A549 (cell line): ENCODE data around the gene POC1B. TPM values are rescaled to one million over a fixed set of nuclear protein-coding genes. Genes with fewer than 3 reads are reported as not detected.

Experiments used
- ATAC-seq, 2 experiments: fragments of 200-7000 bp in 1 of 2; fragments of >200 bp in 1 of 2; cut with Nextera tagmentation in 1 of 2; cut with Tn5 transposase in 1 of 2; 3 replicates each; pipeline versions ENCODE4 v1.8.0 to v1.9.1; 2018 to 2020; ENCODE audit warnings: mild to moderate bottlenecking in 1 of 2, moderate library complexity in 1 of 2
- CTCF ChIA-PET: fragments of 300-600 bp; sonication (Branson Sonifier 250); formaldehyde crosslinking; extraction: SDS; loops from one replicate; lab custom pipeline; 2021; ENCODE audit warnings: antibody characterized with exemption, inconsistent platforms; lab: Yijun Ruan, JAX
- POLR2A ChIA-PET: fragments of 350-600 bp; formaldehyde crosslinking; extraction: SDS; loops from one replicate; lab custom pipeline; 2021; ENCODE audit warnings: antibody characterized with exemption, inconsistent platforms; lab: Yijun Ruan, JAX
- DNase-seq, 2 experiments: peaks; one replicate each; pipeline versions ENCODE4 v3.0.0 to v3.0.0-alpha.2; 2011 to 2016; ENCODE audit warnings: low read depth in 1 of 2, low spot score in 1 of 2
- FAIRE-seq: peaks from 2 replicates; lab custom pipeline; 2011; peaks lifted over from hg19 to GRCh38; lab: Jason Lieb, UNC
- H3K27ac ChIP-seq, 2 experiments: fragments of >200 bp; sonication (Bioruptor Twin); formaldehyde crosslinking; 3 replicates each; pipeline ENCODE4 v1.5.1; 2016 to 2017
- H3K4me1 ChIP-seq: fragments of >200 bp; sonication (Bioruptor Twin); formaldehyde crosslinking; 3 replicates; pipeline ENCODE4 v1.6.1; 2016
- H3K4me2 ChIP-seq: fragments of >200 bp; sonication (Bioruptor Twin); formaldehyde crosslinking; 3 replicates; pipeline ENCODE4 v1.6.1; 2016
- H3K4me3 ChIP-seq: fragments of >200 bp; sonication (Bioruptor Twin); formaldehyde crosslinking; 3 replicates; pipeline ENCODE4 v1.5.1; 2016
- H3K9me3 ChIP-seq: fragments of >200 bp; sonication (Bioruptor Twin); formaldehyde crosslinking; 3 replicates; pipeline ENCODE4 v1.6.1; 2016
- CBX2 ChIP-seq: fragments of 200-600 bp; sonication (generic); IDR thresholded peaks from 2 replicates; pipeline ENCODE4 v1.6.1; 2016; ENCODE audit warnings: low read depth, mild to moderate bottlenecking, borderline replicate concordance
- CBX8 ChIP-seq: fragments of 200-600 bp; sonication (generic); IDR thresholded peaks from 2 replicates; pipeline ENCODE4 v1.6.1; 2016
- CHD4 ChIP-seq: fragments of 200-600 bp; sonication (generic); IDR thresholded peaks from 2 replicates; pipeline ENCODE4 v1.6.1; 2016; ENCODE audit warnings: antibody characterized with exemption, mild to moderate bottlenecking, borderline replicate concordance
- EHF ChIP-seq: fragments of 250-450 bp; sonication (Bioruptor Pico); IDR thresholded peaks from 2 replicates; pipeline ENCODE4 v1.5.0; 2020; ENCODE audit warnings: mild to moderate bottlenecking
- EP300 ChIP-seq, 2 experiments: fragments of >200 bp; sonication (Bioruptor Twin); formaldehyde crosslinking; IDR thresholded peaks; 2 replicates in 1 of 2; 3 replicates in 1 of 2; pipeline ENCODE4 v1.6.1; 2016 to 2017
- ESRRA ChIP-seq: fragments of 150-350 bp; IDR thresholded peaks from 2 replicates; pipeline ENCODE4 v1.6.1; 2014; ENCODE audit warnings: mild to moderate bottlenecking, low read length, borderline replicate concordance
- FOXS1 ChIP-seq: fragments of 250-450 bp; sonication (Bioruptor Pico); IDR thresholded peaks from 2 replicates; pipeline ENCODE4 v1.5.0; 2020; ENCODE audit warnings: mild to moderate bottlenecking, moderate library complexity
- GATA3 ChIP-seq: IDR thresholded peaks from 2 replicates; pipeline ENCODE4 v1.6.1; 2012; ENCODE audit warnings: borderline replicate concordance
- HDAC2 ChIP-seq: fragments of 200-600 bp; sonication (generic); IDR thresholded peaks from 2 replicates; pipeline ENCODE4 v1.6.1; 2016
- HOXB13 ChIP-seq: fragments of 250-450 bp; sonication (Bioruptor Pico); IDR thresholded peaks from 2 replicates; pipeline ENCODE4 v1.5.0; 2020; ENCODE audit warnings: low read depth, mild to moderate bottlenecking, moderate library complexity
- HOXB5 ChIP-seq: fragments of 250-450 bp; sonication (Bioruptor Pico); IDR thresholded peaks from 2 replicates; pipeline ENCODE4 v1.5.0; 2020; ENCODE audit warnings: mild to moderate bottlenecking, moderate library complexity
- KDM5A ChIP-seq: fragments of 200-600 bp; sonication (generic); IDR thresholded peaks from 2 replicates; pipeline ENCODE4 v1.6.1; 2016; ENCODE audit warnings: antibody characterized with exemption, mild to moderate bottlenecking
- MAFK ChIP-seq: fragments of 450-650 bp; IDR thresholded peaks from 2 replicates; pipeline ENCODE4 v1.6.1; 2014; ENCODE audit not compliant: partially characterized antibody
- MAZ ChIP-seq: fragments of 150-350 bp; IDR thresholded peaks from 2 replicates; pipeline ENCODE4 v1.6.1; 2014; ENCODE audit warnings: antibody characterized with exemption, low read depth, low read length, borderline replicate concordance
- PHF8 ChIP-seq: fragments of 200-600 bp; sonication (generic); IDR thresholded peaks from 2 replicates; pipeline ENCODE4 v1.6.1; 2016; ENCODE audit warnings: low read depth, mild to moderate bottlenecking, antibody characterized with exemption, moderate library complexity, borderline replicate concordance
- POLR2AphosphoS2 ChIP-seq: conservative IDR thresholded peaks from 2 replicates; pipeline ENCODE4 v1.6.1; 2012; ENCODE audit warnings: low read length, improper control_type of control experiment, inconsistent platforms
- RAD21 ChIP-seq, 2 experiments: fragments of >200 bp in 1 of 2; sonication (Bioruptor Twin) in 1 of 2; formaldehyde crosslinking in 1 of 2; IDR thresholded peaks in 1 of 2; conservative IDR thresholded peaks in 1 of 2; 2 replicates in 1 of 2; 3 replicates in 1 of 2; pipeline ENCODE4 v1.6.1; 2012 to 2018; ENCODE audit warnings: inconsistent platforms in 1 of 2
- RARB ChIP-seq: fragments of 250-450 bp; sonication (Bioruptor Pico); IDR thresholded peaks from 2 replicates; pipeline ENCODE4 v1.8.0; 2021; ENCODE audit warnings: mild to moderate bottlenecking, moderate library complexity
- RFX5 ChIP-seq: fragments of 450-650 bp; IDR thresholded peaks from 2 replicates; pipeline ENCODE4 v1.7.1; 2014; ENCODE audit warnings: antibody characterized with exemption, mild to moderate bottlenecking, moderate library complexity
- SMC3 ChIP-seq: fragments of >200 bp; sonication (Bioruptor Twin); formaldehyde crosslinking; IDR thresholded peaks from 3 replicates; pipeline ENCODE4 v1.6.1; 2018; ENCODE audit warnings: inconsistent platforms
- SREBF2 ChIP-seq: fragments of 450-650 bp; IDR thresholded peaks from 2 replicates; pipeline ENCODE4 v1.6.1; 2014; ENCODE audit warnings: mild to moderate bottlenecking, moderate library complexity
- ZSCAN20 ChIP-seq: fragments of 250-450 bp; sonication (Bioruptor Pico); IDR thresholded peaks from 2 replicates; pipeline ENCODE4 v1.8.0; 2022; ENCODE audit warnings: mild to moderate bottlenecking, moderate library complexity
- WGBS: methylation state at CpG from one replicate; pipeline ENCODE4 v1.1.6; 2017; ENCODE audit errors: missing lambda C conversion rate; 5-methylcytosine and 5-hydroxymethylcytosine counted together
- polyA plus RNA-seq, 4 experiments: library from polyadenylated mRNA; depleted of rRNA in 3 of 4; stranded (reverse); fragments of >200 nt; fragmentation: RNase III in 1 of 4; extraction: RNeasy Plus Mini Kit Qiagen cat#74134 plus additional on column Dnase treatment in 1 of 4; gene quantifications; 2 replicates in 3 of 4; 3 replicates in 1 of 4; pipeline ENCODE4 v1.2.3, GENCODE V29; 2011 to 2017
- TF ChIP-seq, protein P1 (sequence below): fragments of >200 bp; sonication (Bioruptor Twin); formaldehyde crosslinking; IDR thresholded peaks from 3 replicates; pipeline ENCODE4 v1.5.1; 2016
- TF ChIP-seq, protein P2 (sequence below): IDR thresholded peaks from 2 replicates; pipeline ENCODE4 v1.6.1; 2012; ENCODE audit warnings: low read depth, borderline replicate concordance
- TF ChIP-seq, protein P3 (sequence below): fragments of 200-600 bp; sonication (generic); IDR thresholded peaks from 2 replicates; pipeline ENCODE4 v1.6.1; 2016; ENCODE audit warnings: antibody characterized with exemption, mild to moderate bottlenecking, moderate library complexity

POC1B gene
- polyA plus RNA-seq, 2 of the 4 experiments (the other 2 are of a cell fraction): 10.8 to 38.6 TPM

DNA sequence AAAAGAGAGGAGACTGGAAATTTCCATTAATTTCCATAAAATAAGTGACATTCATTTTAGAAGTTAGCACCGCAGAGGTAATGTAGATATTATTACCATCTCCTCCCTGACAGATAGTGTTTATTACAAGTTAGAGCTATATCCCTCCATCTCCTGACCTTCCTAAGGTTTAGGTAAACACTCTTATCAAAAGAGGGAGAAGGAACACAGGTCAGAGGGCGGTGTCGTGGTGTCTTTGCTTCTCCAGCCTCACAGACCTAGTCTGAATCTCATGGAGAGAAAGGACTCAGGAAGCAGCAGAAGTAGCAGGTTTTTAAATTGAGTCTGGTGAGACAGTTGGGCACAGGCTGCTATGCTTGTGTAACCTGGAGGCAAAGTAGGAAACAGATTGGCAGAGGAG lies 11.5 kb upstream of the POC1B start:
- H3K9me3 ChIP-seq: no peaks in the 10 kb centered on the region
- no peak overlapping the region for H3K4me3 ChIP-seq
- ChIA-PET CTCF (no interaction called here), POLR2A (no interaction called here)
- H3K27ac ChIP-seq: no peak overlapping the region
- no peaks in the 10 kb centered on the region for H3K4me1 ChIP-seq
- ATAC-seq: no peak
- FAIRE-seq: no peak
- no peak for TF ChIP-seq HOXB13 (CRISPR knock-in tag)
- H3K4me2 ChIP-seq: no peak overlapping the region
- DNase-seq: no peak
- 86% methylated on average over 3 of the region's 3 CpGs for WGBS

DNA sequence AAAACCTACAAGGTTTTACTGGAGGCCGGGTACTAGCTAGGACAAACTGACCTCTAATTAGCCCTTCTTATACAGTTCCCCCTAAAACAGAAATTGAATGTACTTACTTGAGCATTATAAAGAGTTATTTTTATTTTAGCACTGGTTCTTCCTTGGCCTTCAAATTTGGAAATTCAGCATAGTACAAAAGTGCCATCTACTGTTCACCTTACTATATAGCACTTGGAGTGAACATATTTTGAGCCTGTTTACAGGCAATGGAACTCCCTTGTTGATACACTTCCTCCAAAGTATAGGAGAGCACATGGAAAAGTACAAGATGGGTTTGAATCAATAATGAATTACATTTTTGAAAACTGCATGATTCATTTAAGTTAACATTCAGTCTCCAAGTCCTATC lies 3.9 kb upstream of the POC1B start:
- TF ChIP-seq RAD21 (conservative IDR thresholded peaks at IDR 0.05 in 1 of 2, IDR thresholded peaks at IDR 0.05 in 1 of 2) (peak; percentile 89 to 92), SMC3 (peak; percentile 85), ZSCAN20 (no peak), FOXS1 (no peak)
- TF ChIP-seq, protein P1, sequence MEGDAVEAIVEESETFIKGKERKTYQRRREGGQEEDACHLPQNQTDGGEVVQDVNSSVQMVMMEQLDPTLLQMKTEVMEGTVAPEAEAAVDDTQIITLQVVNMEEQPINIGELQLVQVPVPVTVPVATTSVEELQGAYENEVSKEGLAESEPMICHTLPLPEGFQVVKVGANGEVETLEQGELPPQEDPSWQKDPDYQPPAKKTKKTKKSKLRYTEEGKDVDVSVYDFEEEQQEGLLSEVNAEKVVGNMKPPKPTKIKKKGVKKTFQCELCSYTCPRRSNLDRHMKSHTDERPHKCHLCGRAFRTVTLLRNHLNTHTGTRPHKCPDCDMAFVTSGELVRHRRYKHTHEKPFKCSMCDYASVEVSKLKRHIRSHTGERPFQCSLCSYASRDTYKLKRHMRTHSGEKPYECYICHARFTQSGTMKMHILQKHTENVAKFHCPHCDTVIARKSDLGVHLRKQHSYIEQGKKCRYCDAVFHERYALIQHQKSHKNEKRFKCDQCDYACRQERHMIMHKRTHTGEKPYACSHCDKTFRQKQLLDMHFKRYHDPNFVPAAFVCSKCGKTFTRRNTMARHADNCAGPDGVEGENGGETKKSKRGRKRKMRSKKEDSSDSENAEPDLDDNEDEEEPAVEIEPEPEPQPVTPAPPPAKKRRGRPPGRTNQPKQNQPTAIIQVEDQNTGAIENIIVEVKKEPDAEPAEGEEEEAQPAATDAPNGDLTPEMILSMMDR: peak; percentile 84
- H3K27ac ChIP-seq: peak overlapping the region in 1 of 2 experiments; percentile 31; a peak in 1 of 6 replicates
- FAIRE-seq (no peak), ATAC-seq (no peak), DNase-seq (peak; percentile 66 to 67)
- no peak overlapping the region for H3K4me2 ChIP-seq
- ChIA-PET POLR2A (no interaction called here), CTCF (interaction anchor here (0.7 to 4.2 kb wide), 18 partner anchors 9 to 1412 kb away, joined by 3 to 21 read pairs (median 5); no protein-coding TSS in a partner anchor)
- H3K9me3 ChIP-seq: no peaks in the 10 kb centered on the region
- H3K4me3 ChIP-seq: no peak overlapping the region
- WGBS: 0% methylated on average over 1 of the region's 1 CpG
- peaks cover 10% of the 10 kb centered on the region; the same call in 2 of the 3 replicates for H3K4me1 ChIP-seq

DNA sequence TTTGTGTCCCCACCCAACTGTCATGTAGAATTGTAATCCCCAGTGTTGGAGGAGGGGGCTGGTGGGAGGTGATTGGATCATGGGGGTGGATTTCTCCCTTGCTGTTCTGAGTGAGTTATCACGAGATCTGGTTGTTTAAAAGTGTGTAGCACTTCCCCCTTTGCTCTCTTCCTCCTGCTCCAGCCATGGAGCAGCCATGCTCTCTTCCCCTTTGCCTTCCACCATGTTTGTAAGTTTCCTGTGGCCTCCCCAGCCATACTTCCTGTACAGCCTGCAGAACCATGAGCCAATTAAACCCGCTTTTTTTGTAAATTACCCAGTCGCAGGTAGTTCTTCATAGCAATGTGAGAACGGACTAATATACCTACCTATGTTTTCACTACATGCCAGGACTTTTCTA lies 2.6 kb upstream of the POC1B start:
- WGBS: 79% methylated on average over 4 of the region's 4 CpGs
- no peak for DNase-seq
- TF ChIP-seq ESRRA: no peak
- no peak for TF ChIP-seq SREBF2
- no peak for TF ChIP-seq MAFK
- no peak for TF ChIP-seq RFX5
- no peak for TF ChIP-seq CHD4
- TF ChIP-seq, all 56 proteins: peak for 0
- ChIA-PET POLR2A (no interaction called here), CTCF (interaction anchor here (0.6 to 4.2 kb wide), 8 partner anchors 16 to 1257 kb away, joined by 3 to 23 read pairs (median 10); no protein-coding TSS in a partner anchor)
- Histone ChIP-seq H3K4me2 (no peak overlapping the region), H3K9me3 (no peaks in the 10 kb centered on the region), H3K4me1 (peaks cover 15% of the 10 kb centered on the region), H3K4me3 (no peak overlapping the region), H3K27ac (no peak overlapping the region)
- no peak for FAIRE-seq
- no peak for ATAC-seq

DNA sequence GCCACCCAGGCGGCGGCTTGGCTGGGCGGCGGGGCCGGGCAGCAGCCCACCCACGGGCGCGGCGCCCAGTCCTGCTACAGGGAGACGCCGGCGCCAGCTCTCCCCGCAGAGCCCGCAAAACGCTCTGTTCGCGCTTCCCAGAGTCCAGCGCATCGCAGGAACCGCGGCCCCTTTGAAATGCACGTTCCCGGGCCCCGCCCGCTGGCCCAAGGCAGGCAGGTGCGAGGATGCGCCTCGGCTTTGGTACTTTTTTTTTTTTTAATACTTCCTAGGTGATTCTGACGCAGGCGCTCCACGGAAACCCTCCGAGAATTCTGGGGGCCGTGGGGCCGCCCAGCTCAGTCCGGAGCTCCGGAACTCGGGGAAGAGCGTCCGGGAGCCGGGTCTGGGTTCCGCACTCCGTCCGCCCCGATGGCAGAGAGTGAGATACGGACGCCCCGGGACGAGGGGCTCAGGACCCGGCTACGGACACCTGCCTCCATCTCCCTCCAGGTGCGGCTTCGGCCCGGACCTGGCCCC lies 483 bp downstream of the POC1B start:
- FAIRE-seq (no peak), DNase-seq (peak; percentile 27 to 50), ATAC-seq (peak; percentile 58 to 59)
- ChIA-PET CTCF (interaction anchor here (0.6 to 4.3 kb wide), 16 partner anchors 13 to 945 kb away, joined by 3 to 34 read pairs (median 6); partner anchors contain the start of gene KITLG), POLR2A (interaction anchor here (0.7 to 1.2 kb wide), 2 partner anchors 54 to 184 kb away, joined by 3 read pairs; partner anchors contain the start of gene ATP2B1)
- Histone ChIP-seq H3K27ac (peak overlapping the region; percentile 93 to 96), H3K4me2 (peak overlapping the region; percentile 86), H3K4me1 (peaks cover 42% of the 10 kb centered on the region), H3K9me3 (no peaks in the 10 kb centered on the region), H3K4me3 (peak overlapping the region; percentile 75)
- under 1% methylated on average over 29 of the region's 53 CpGs for WGBS
- no peak for TF ChIP-seq POLR2AphosphoS2
- TF ChIP-seq ESRRA: no peak
- no peak for TF ChIP-seq EP300 (IDR thresholded peaks at IDR 0.05)
- TF ChIP-seq RAD21 (conservative IDR thresholded peaks at IDR 0.05 in 1 of 2, IDR thresholded peaks at IDR 0.05 in 1 of 2): no peak
- TF ChIP-seq CBX8: no peak
- TF ChIP-seq EHF (CRISPR knock-in tag): no peak
- no peak for TF ChIP-seq RARB (CRISPR knock-in tag)
- TF ChIP-seq, protein P2, sequence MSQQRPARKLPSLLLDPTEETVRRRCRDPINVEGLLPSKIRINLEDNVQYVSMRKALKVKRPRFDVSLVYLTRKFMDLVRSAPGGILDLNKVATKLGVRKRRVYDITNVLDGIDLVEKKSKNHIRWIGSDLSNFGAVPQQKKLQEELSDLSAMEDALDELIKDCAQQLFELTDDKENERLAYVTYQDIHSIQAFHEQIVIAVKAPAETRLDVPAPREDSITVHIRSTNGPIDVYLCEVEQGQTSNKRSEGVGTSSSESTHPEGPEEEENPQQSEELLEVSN: 0 out of 2 replicates have a peak, but pooled peaks have one; percentile 71
- TF ChIP-seq, protein P3, sequence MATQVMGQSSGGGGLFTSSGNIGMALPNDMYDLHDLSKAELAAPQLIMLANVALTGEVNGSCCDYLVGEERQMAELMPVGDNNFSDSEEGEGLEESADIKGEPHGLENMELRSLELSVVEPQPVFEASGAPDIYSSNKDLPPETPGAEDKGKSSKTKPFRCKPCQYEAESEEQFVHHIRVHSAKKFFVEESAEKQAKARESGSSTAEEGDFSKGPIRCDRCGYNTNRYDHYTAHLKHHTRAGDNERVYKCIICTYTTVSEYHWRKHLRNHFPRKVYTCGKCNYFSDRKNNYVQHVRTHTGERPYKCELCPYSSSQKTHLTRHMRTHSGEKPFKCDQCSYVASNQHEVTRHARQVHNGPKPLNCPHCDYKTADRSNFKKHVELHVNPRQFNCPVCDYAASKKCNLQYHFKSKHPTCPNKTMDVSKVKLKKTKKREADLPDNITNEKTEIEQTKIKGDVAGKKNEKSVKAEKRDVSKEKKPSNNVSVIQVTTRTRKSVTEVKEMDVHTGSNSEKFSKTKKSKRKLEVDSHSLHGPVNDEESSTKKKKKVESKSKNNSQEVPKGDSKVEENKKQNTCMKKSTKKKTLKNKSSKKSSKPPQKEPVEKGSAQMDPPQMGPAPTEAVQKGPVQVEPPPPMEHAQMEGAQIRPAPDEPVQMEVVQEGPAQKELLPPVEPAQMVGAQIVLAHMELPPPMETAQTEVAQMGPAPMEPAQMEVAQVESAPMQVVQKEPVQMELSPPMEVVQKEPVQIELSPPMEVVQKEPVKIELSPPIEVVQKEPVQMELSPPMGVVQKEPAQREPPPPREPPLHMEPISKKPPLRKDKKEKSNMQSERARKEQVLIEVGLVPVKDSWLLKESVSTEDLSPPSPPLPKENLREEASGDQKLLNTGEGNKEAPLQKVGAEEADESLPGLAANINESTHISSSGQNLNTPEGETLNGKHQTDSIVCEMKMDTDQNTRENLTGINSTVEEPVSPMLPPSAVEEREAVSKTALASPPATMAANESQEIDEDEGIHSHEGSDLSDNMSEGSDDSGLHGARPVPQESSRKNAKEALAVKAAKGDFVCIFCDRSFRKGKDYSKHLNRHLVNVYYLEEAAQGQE: no peak
- TF ChIP-seq CBX2: no peak
- no peak for TF ChIP-seq HOXB5 (CRISPR knock-in tag)
- no peak; the same call in 1 of the 2 replicates for TF ChIP-seq KDM5A
- TF ChIP-seq CHD4: no peak
- no peak for TF ChIP-seq HDAC2
- TF ChIP-seq GATA3: 0 out of 2 replicates have a peak, but pooled peaks have one; percentile 38
- 0 out of 2 replicates have a peak, but pooled peaks have one; percentile 51 for TF ChIP-seq PHF8
- TF ChIP-seq MAZ: no peak
